ENCODE measurements around the gene ABLIM2. TPM values are rescaled to one million over a fixed set of nuclear protein-coding genes. Genes with fewer than 3 reads are reported as not detected.
A peak's percentile ranks its signal among the peaks of the same experiment; 100 is the strongest.

The ABLIM2 gene
- total RNA-seq, 3 donors from 2014 or later, result 0.26 to 0.54 (median 0.30) TPM

- no peak overlapping the region for H3K4me3 Mint-ChIP-seq
- peaks cover 21% of the 10 kb centered on the region for H3K9me3 Mint-ChIP-seq
- H3K27me3 Mint-ChIP-seq (ENCODE audit: low read depth), result no peaks in the 10 kb centered on the region
- ATAC-seq (no peak), DNase-seq (no peak)
- H3K36me3 Mint-ChIP-seq (ENCODE audit: insufficient read depth), result peaks cover 5% of the 10 kb centered on the region
- H3K4me1 Mint-ChIP-seq (ENCODE audit: low read depth), result no peaks in the 10 kb centered on the region
Measured at GRCh38 chr4:8061573-8061972, 97.0 kb downstream of the ABLIM2 start.

DNA sequence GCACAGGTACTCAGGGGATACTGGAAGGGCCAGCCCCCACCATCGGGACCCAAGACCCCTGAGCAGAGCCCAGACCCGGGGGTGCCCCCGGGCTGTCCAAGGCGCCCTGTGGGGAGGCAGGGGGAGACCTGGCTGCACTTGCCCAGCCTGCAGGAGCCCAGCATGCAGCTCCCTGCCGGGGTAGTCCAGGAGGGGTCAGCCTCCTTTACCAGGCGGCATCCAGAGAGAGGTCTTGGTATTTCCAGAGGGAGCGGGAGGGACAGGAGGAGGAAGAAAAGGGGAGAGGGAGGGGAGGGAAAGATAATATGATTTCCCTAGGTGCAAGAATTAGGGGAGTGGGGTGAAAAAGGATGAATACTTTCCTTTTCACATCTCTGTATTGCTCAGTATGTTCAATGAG is 97.5 kb downstream of the ABLIM2 start:
- Mint-ChIP-seq H3K4me3 (no peak overlapping the region), H3K4me1 (ENCODE audit: low read depth) (no peaks in the 10 kb centered on the region), H3K27me3 (ENCODE audit: low read depth) (no peaks in the 10 kb centered on the region), H3K36me3 (ENCODE audit: insufficient read depth) (peaks cover 5% of the 10 kb centered on the region), H3K9me3 (peaks cover 21% of the 10 kb centered on the region)
- DNase-seq (no peak), ATAC-seq (no peak)

- peaks cover 21% of the 10 kb centered on the region for H3K9me3 Mint-ChIP-seq
- H3K4me1 Mint-ChIP-seq (ENCODE audit: low read depth), result no peaks in the 10 kb centered on the region
- H3K27me3 Mint-ChIP-seq (ENCODE audit: low read depth), result no peaks in the 10 kb centered on the region
- no peak overlapping the region for H3K4me3 Mint-ChIP-seq
- DNase-seq (no peak), ATAC-seq (no peak)
- peaks cover 5% of the 10 kb centered on the region for H3K36me3 Mint-ChIP-seq (ENCODE audit: insufficient read depth)
Measured at GRCh38 chr4:8060632-8061031, 98.0 kb downstream of the ABLIM2 start.

DNA sequence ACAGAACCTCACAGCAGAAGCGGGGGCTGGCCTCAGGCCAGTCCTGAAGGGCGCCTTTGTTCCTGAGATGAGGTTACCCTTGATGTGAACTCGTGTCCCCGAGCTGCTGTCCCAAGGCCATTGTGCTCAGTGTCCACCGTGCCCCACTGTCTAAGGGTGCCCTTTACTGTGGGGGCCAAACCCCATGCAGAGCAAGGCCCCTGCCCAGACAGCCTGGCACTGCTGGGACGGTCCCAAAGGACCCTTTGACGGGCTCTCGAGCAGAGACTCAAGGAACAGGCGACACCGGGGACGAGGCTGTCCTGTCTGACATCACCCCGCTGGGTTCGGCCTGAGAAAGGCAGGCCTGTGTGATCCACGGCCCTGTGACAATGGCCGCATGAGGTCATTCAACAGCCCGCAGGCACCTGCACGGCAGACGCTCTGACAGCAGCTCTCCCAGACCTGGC is 100.6 kb downstream of the ABLIM2 start:
- no peaks in the 10 kb centered on the region for H3K4me1 Mint-ChIP-seq (ENCODE audit: low read depth)
- no peak overlapping the region for H3K4me3 Mint-ChIP-seq
- ATAC-seq (no peak), DNase-seq (no peak)
- no peaks in the 10 kb centered on the region for H3K27me3 Mint-ChIP-seq (ENCODE audit: low read depth)
- H3K9me3 Mint-ChIP-seq, result peaks cover 4% of the 10 kb centered on the region
- peaks cover 8% of the 10 kb centered on the region for H3K36me3 Mint-ChIP-seq (ENCODE audit: insufficient read depth)

DNA sequence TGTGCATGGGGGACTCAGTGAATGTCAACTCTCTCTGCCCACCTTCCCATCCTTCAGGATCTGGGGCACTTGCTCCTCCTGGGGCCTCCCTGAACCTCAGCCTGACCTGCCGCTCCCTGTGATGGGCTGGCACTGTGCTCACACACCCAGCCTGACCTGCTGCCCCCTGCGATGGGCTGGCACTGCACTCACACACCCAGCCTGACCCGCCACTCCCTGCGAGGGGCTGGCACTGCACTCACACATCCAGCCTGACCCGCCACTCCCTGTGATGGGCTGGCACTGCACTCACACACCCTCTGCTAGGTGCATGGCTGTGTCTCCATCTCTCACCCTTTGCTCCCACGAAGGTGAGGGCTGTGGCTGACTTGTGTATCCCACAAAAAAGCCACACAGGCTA is 103.4 kb downstream of the ABLIM2 start:
- no peak for DNase-seq
- H3K4me3 Mint-ChIP-seq, result no peak overlapping the region
- peaks cover 4% of the 10 kb centered on the region for H3K9me3 Mint-ChIP-seq
- no peaks in the 10 kb centered on the region for H3K4me1 Mint-ChIP-seq (ENCODE audit: low read depth)
- ATAC-seq, result no peak
- no peaks in the 10 kb centered on the region for H3K27me3 Mint-ChIP-seq (ENCODE audit: low read depth)
- H3K36me3 Mint-ChIP-seq (ENCODE audit: insufficient read depth), result peaks cover 9% of the 10 kb centered on the region

- H3K9me3 Mint-ChIP-seq, result peaks cover 4% of the 10 kb centered on the region
- H3K27me3 Mint-ChIP-seq (ENCODE audit: low read depth), result no peaks in the 10 kb centered on the region
- H3K4me1 Mint-ChIP-seq (ENCODE audit: low read depth), result no peaks in the 10 kb centered on the region
- ATAC-seq, result no peak
- H3K36me3 Mint-ChIP-seq (ENCODE audit: insufficient read depth), result peaks cover 9% of the 10 kb centered on the region
- no peak for DNase-seq
- no peak overlapping the region for H3K4me3 Mint-ChIP-seq
Measured at GRCh38 chr4:8053688-8054449, 104.7 kb downstream of the ABLIM2 start.

GRCh38 chr4:8052160-8052691 is 106.4 kb downstream of the ABLIM2 start:
- Mint-ChIP-seq H3K27me3 (ENCODE audit: low read depth) (no peaks in the 10 kb centered on the region), H3K4me3 (no peak overlapping the region), H3K9me3 (peaks cover 4% of the 10 kb centered on the region), H3K4me1 (ENCODE audit: low read depth) (peaks cover 3% of the 10 kb centered on the region), H3K36me3 (ENCODE audit: insufficient read depth) (peaks cover 9% of the 10 kb centered on the region)
- ATAC-seq (no peak), DNase-seq (no peak)

GRCh38 chr4:8051644-8052043 is 107.0 kb downstream of the ABLIM2 start:
- Mint-ChIP-seq H3K9me3 (peaks cover 4% of the 10 kb centered on the region), H3K4me1 (ENCODE audit: low read depth) (peaks cover 3% of the 10 kb centered on the region), H3K36me3 (ENCODE audit: insufficient read depth) (peaks cover 9% of the 10 kb centered on the region), H3K4me3 (no peak overlapping the region), H3K27me3 (ENCODE audit: low read depth) (no peaks in the 10 kb centered on the region)
- ATAC-seq, result no peak
- DNase-seq, result no peak

DNA sequence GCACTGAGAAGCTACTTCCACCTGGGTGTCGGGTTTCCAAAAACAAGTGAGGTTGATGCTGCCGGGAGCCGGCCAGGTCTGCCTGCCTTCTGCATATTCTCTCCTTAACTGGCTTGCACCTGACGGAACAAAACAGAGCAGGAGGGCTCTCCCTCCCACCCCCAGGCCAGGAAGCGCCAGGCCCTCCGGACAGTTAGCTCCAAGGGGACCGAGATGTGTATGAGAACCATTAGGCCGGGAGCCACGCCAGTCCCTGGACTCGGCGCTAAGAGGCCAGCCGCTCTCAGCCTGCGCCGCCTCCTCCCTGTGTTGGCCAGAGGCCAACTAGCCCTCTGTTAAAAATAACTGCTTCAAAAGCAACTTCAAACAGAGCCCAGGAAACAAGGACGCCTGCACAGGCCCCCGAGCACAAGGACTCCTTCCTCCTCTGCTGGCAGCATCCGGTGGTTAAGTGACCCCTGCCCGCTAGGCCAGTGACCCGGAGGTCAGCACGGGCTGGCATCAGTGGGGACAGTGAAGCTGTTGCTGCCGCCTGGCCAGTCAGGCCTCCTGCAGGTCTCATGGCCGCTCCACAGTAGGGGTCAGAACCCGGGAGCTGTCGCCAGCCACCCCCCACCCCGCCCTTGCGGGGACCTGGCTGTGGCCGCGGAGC is 107.9 kb downstream of the ABLIM2 start:
- Mint-ChIP-seq H3K36me3 (ENCODE audit: insufficient read depth) (peaks cover 9% of the 10 kb centered on the region), H3K4me3 (no peak overlapping the region), H3K4me1 (ENCODE audit: low read depth) (peaks cover 3% of the 10 kb centered on the region), H3K9me3 (peaks cover 4% of the 10 kb centered on the region), H3K27me3 (ENCODE audit: low read depth) (no peaks in the 10 kb centered on the region)
- ATAC-seq, result no peak
- no peak for DNase-seq

DNA sequence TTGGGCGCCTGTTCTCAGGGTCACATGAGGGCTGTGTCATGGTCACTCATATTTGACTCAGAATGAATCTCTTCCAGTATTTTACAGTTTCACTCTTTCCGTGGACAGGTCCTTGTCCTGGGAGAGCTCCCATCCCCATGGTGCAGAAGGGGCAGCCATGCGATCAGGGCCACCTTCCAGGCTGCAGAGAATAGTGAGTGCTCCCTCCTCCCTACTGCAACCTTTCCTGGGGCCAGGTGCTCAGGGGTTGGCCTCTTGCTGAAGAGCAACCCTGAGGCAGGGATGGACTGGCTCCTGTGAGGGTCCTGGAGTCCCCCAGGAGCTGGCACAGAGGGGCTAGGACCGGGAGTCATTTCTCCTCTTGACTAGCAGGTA is 108.4 kb downstream of the ABLIM2 start:
- H3K27me3 Mint-ChIP-seq (ENCODE audit: low read depth), result no peaks in the 10 kb centered on the region

GRCh38 chr4:8048856-8049676 is 109.5 kb downstream of the ABLIM2 start:
- Mint-ChIP-seq H3K4me3 (no peak overlapping the region), H3K4me1 (ENCODE audit: low read depth) (peaks cover 3% of the 10 kb centered on the region)
- ATAC-seq, result no peak

More for the DNA sequence above, 108.4 kb downstream of the ABLIM2 start:
- Mint-ChIP-seq H3K9me3 (peaks cover under 1% of the 10 kb centered on the region), H3K4me3 (no peak overlapping the region), H3K36me3 (ENCODE audit: insufficient read depth) (peaks cover 9% of the 10 kb centered on the region), H3K4me1 (ENCODE audit: low read depth) (peaks cover 3% of the 10 kb centered on the region)
- DNase-seq (no peak), ATAC-seq (no peak)

DNA sequence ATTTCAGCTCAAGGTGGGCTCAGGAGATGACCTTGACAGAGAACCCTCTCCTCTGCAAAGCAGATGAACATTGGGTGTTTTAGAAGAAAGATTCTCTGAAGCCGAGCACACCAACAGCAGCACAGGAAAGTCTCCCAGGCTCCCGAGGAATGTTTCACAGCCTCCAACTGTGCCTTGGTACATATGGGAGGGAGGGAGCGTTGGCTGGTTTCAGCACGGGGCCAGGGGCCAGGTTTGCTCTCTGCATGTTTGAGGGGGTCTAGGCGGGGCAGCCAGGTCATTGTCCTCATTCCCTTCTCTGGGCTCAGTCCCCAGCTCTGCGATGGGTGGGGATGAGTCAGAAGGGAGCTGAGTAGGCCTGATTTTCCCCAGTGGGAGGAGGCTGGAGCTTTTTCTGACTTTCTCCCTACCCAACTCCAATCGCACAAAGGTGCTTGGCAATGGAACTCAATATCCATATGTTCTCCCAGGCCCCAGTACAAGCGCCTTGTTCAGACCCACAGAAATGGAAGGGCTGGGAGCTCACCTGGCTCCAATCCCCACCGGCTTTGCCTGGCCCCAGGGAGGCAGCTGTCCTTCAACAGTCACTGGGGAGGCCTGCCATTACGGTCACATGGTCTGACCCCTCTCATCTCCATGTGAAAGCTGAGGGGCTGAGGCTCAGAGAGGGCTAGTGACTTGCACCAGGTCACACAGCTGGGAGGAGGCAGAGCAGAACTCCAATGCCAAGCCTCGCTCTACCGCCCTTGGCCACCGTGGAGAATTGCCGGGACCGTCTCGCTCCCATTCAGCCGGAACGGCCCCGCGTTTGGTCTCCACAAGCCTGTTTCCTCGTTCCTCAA is 110.6 kb downstream of the ABLIM2 start:
- Mint-ChIP-seq H3K36me3 (ENCODE audit: insufficient read depth) (peaks cover 4% of the 10 kb centered on the region), H3K27me3 (ENCODE audit: low read depth) (no peaks in the 10 kb centered on the region), H3K4me1 (ENCODE audit: low read depth) (peaks cover 3% of the 10 kb centered on the region), H3K9me3 (no peaks in the 10 kb centered on the region), H3K4me3 (no peak overlapping the region)
- DNase-seq, result no peak
- ATAC-seq, result no peak

More at GRCh38 chr4:8048856-8049676, 109.5 kb downstream of the ABLIM2 start:
- DNase-seq, result no peak
- H3K9me3 Mint-ChIP-seq, result no peaks in the 10 kb centered on the region
- H3K27me3 Mint-ChIP-seq (ENCODE audit: low read depth), result no peaks in the 10 kb centered on the region
- peaks cover 8% of the 10 kb centered on the region for H3K36me3 Mint-ChIP-seq (ENCODE audit: insufficient read depth)

GRCh38 chr4:8046925-8047541 is 111.6 kb downstream of the ABLIM2 start:
- peak; percentile 12 for DNase-seq
- Mint-ChIP-seq H3K27me3 (ENCODE audit: low read depth) (peaks cover 2% of the 10 kb centered on the region), H3K4me3 (no peak overlapping the region), H3K9me3 (no peaks in the 10 kb centered on the region), H3K36me3 (ENCODE audit: insufficient read depth) (peaks cover 3% of the 10 kb centered on the region), H3K4me1 (ENCODE audit: low read depth) (peaks cover 3% of the 10 kb centered on the region)
- ATAC-seq, result peak in 1 of 2 donors; percentile 59
